DOHH2 (cell line): ENCODE measurements around the gene DKK2.

Experiments
- H3F3A ChIP-seq: fragments of 200-600 bp; sonication (generic), shearing (Covaris generic); 2 replicates; pipeline ENCODE4 v1.6.0; 2016; ENCODE audit warnings: antibody characterized with exemption, mild to moderate bottlenecking; ENCODE audit not compliant: control insufficient read depth, insufficient read depth
- H3K27ac ChIP-seq: fragments of 200-600 bp; sonication (generic); 2 replicates; pipeline ENCODE4 v1.5.1; 2014; ENCODE audit warnings: low read depth, mild to moderate bottlenecking, low read length, moderate library complexity
- H3K27me3 ChIP-seq: fragments of 200-600 bp; sonication (generic); 2 replicates; pipeline ENCODE4 v1.6.1; 2014; ENCODE audit warnings: mild to moderate bottlenecking, low read length, mixed read lengths; ENCODE audit not compliant: control insufficient read depth
- H3K36me3 ChIP-seq: fragments of 200-600 bp; sonication (generic); 2 replicates; pipeline ENCODE4 v1.6.1; 2014; ENCODE audit warnings: mild to moderate bottlenecking, low read length, moderate library complexity, mixed read lengths; ENCODE audit not compliant: control insufficient read depth
- H3K4me1 ChIP-seq: fragments of 200-600 bp; sonication (generic); 2 replicates; pipeline ENCODE4 v1.6.1; 2014; ENCODE audit warnings: mild to moderate bottlenecking, low read length, mixed read lengths; ENCODE audit not compliant: control insufficient read depth
- H3K4me2 ChIP-seq: fragments of 200-600 bp; sonication (generic); 2 replicates; pipeline ENCODE4 v1.6.0; 2014; ENCODE audit warnings: mild to moderate bottlenecking, low read length, moderate library complexity
- H3K4me3 ChIP-seq: fragments of 200-600 bp; sonication (generic); 2 replicates; pipeline ENCODE4 v1.5.1; 2014; ENCODE audit warnings: mild to moderate bottlenecking, low read length, mixed read lengths
- H3K79me2 ChIP-seq: fragments of 200-600 bp; sonication (generic); 2 replicates; pipeline ENCODE4 v1.6.1; 2014; ENCODE audit warnings: mild to moderate bottlenecking, low read length, mixed read lengths; ENCODE audit not compliant: control insufficient read depth
- H3K9me2 ChIP-seq: fragments of 200-600 bp; sonication (generic); replicated peaks from 2 replicates; pipeline ENCODE4 v1.6.1; 2014; ENCODE audit warnings: mild to moderate bottlenecking, low read length, mixed read lengths; ENCODE audit not compliant: control insufficient read depth
- H3K9me3 ChIP-seq: fragments of 200-600 bp; sonication (generic); 2 replicates; pipeline ENCODE4 v1.6.1; 2014; ENCODE audit warnings: antibody characterized with exemption, low read length, mixed read lengths; ENCODE audit not compliant: control insufficient read depth, insufficient read depth
- H4K20me1 ChIP-seq: fragments of 200-600 bp; sonication (generic); 2 replicates; pipeline ENCODE4 v1.6.0; 2014; ENCODE audit warnings: low read depth, mild to moderate bottlenecking, antibody characterized with exemption, low read length, moderate library complexity; ENCODE audit not compliant: control insufficient read depth, insufficient read depth
- CTCF ChIP-seq: fragments of 200-600 bp; sonication (generic); IDR thresholded peaks from one replicate; pipeline ENCODE4 v1.5.1; 2014; ENCODE audit warnings: antibody characterized with exemption, mild to moderate bottlenecking, low read depth, low read length; ENCODE audit not compliant: poor library complexity, severe bottlenecking
- EZH2phosphoT487 ChIP-seq: fragments of 200-600 bp; sonication (generic); IDR thresholded peaks from 2 replicates; pipeline ENCODE4 v1.6.1; 2017; ENCODE audit warnings: borderline replicate concordance, mild to moderate bottlenecking, antibody characterized with exemption, low read length, moderate library complexity, mixed read lengths

DKK2 gene

GRCh38 chr4:107017443-107018343 is 18.4 kb downstream of the DKK2 start:
- no peaks in the 10 kb centered on the region for H3K9me3 ChIP-seq
- H3F3A ChIP-seq = no peaks in the 10 kb centered on the region
- H3K27ac ChIP-seq = no peak overlapping the region
- no peak for TF ChIP-seq CTCF
- TF ChIP-seq EZH2phosphoT487 = no peak
- no peak overlapping the region for H3K4me2 ChIP-seq
- no peaks in the 10 kb centered on the region for H4K20me1 ChIP-seq
- no peaks in the 10 kb centered on the region for H3K4me1 ChIP-seq
- H3K36me3 ChIP-seq = no peaks in the 10 kb centered on the region
- no peaks in the 10 kb centered on the region for H3K79me2 ChIP-seq
- no peak overlapping the region for H3K4me3 ChIP-seq
- no peaks in the 10 kb centered on the region for H3K9me2 ChIP-seq
- no peaks in the 10 kb centered on the region for H3K27me3 ChIP-seq

GRCh38 chr4:107011312-107011711 is 24.8 kb downstream of the DKK2 start:
- Histone ChIP-seq H3K9me3 (no peaks in the 10 kb centered on the region), H3K36me3 (no peaks in the 10 kb centered on the region)

GRCh38 chr4:107009196-107009968 is 26.7 kb downstream of the DKK2 start:
- Histone ChIP-seq H3F3A (no peaks in the 10 kb centered on the region), H3K9me2 (no peaks in the 10 kb centered on the region), H3K4me2 (no peak overlapping the region), H4K20me1 (no peaks in the 10 kb centered on the region), H3K79me2 (no peaks in the 10 kb centered on the region), H3K9me3 (no peaks in the 10 kb centered on the region), H3K4me3 (no peak overlapping the region), H3K27ac (no peak overlapping the region), H3K4me1 (no peaks in the 10 kb centered on the region), H3K27me3 (no peaks in the 10 kb centered on the region), H3K36me3 (no peaks in the 10 kb centered on the region)
- TF ChIP-seq EZH2phosphoT487 (no peak), CTCF (no peak)

More at GRCh38 chr4:107011312-107011711, 24.8 kb downstream of the DKK2 start:
- H3K4me1 ChIP-seq = no peaks in the 10 kb centered on the region
- no peaks in the 10 kb centered on the region for H3K27me3 ChIP-seq
- no peak overlapping the region for H3K4me3 ChIP-seq
- H3F3A ChIP-seq = no peaks in the 10 kb centered on the region
- H4K20me1 ChIP-seq = no peaks in the 10 kb centered on the region
- no peak for TF ChIP-seq CTCF
- no peak for TF ChIP-seq EZH2phosphoT487
- H3K79me2 ChIP-seq = no peaks in the 10 kb centered on the region
- no peak overlapping the region for H3K4me2 ChIP-seq
- H3K9me2 ChIP-seq = no peaks in the 10 kb centered on the region
- H3K27ac ChIP-seq = no peak overlapping the region
